Psoas muscle (tissue), 8 donors: ENCODE data around the gene MICAL3. TPM values are rescaled to one million over a fixed set of nuclear protein-coding genes. Genes with fewer than 3 reads are reported as not detected.
"Not testable (repeated sequence)": the region's sequence is repeated elsewhere in the genome, so short reads cannot be mapped to it uniquely, and the experiment has no call there.

Experiments used
- ATAC-seq, 4 donors: fragments of 200-7000 bp; cut with Tn5 transposase; one replicate each; pipeline ENCODE4 v1.9.1; 2020; ENCODE audit warnings: moderate library complexity in 3 of 4, mild to moderate bottlenecking in 2 of 4
- DNase-seq, 2 donors: peaks; one replicate each; pipeline ENCODE4 v3.0.0-alpha.2; 2020
- H3K27ac ChIP-seq: fragments of 200-600 bp; one replicate; pipeline ENCODE4 v1.8.0; 2022
- H3K27me3 ChIP-seq, 3 donors: fragments of 200-600 bp in 1 of 3; one replicate each; pipeline versions ENCODE4 v1.6.1 to v1.8.0; 2013 to 2022; ENCODE audit warnings: low read length in 2 of 3, mild to moderate bottlenecking in 2 of 3, moderate library complexity in 1 of 3; ENCODE audit not compliant: insufficient read depth in 3 of 3
- H3K36me3 ChIP-seq, 2 donors: fragments of 200-600 bp in 1 of 2; one replicate each; pipeline versions ENCODE4 v1.6.1 to v1.8.0; 2013 to 2022; ENCODE audit warnings: low read depth in 1 of 2, mild to moderate bottlenecking in 1 of 2, moderate library complexity in 1 of 2; ENCODE audit not compliant: insufficient read depth in 1 of 2
- H3K4me1 ChIP-seq: fragments of 200-600 bp; one replicate; pipeline ENCODE4 v1.8.0; 2022
- H3K4me3 ChIP-seq: fragments of 200-600 bp; one replicate; pipeline ENCODE4 v1.8.0; 2022; ENCODE audit warnings: mild to moderate bottlenecking
- H3K9me3 ChIP-seq: fragments of 200-600 bp; one replicate; pipeline ENCODE4 v1.8.0; 2022
- CTCF ChIP-seq: fragments of 200-600 bp; IDR thresholded peaks from one replicate; pipeline ENCODE4 v1.8.0; 2022; ENCODE audit warnings: antibody characterized with exemption
- whole genome bisulfite sequencing, 3 donors: extraction: QIAGEN DNeasy Blood & Tissue Kit; methylation state at CpG; one replicate each; pipeline versions ENCODE4 v1.1.6 to v1.1.7; 2013; 5-methylcytosine and 5-hydroxymethylcytosine counted together
- intact Hi-C, 2 donors: fragments of 100-400 bp; cut with DNase I; formaldehyde crosslinking; loops; one replicate each; pipeline versions ENCODE4 v1.11.0 to v1.14.2; 2022
- polyA plus RNA-seq, 3 donors: library from polyadenylated mRNA; stranded (reverse); fragments of 200-250 nt; gene quantifications; one replicate each; pipeline ENCODE4 v1.2.3, GENCODE V29; 2013
- total RNA-seq, 4 donors: library from RNA; stranded (reverse); fragmentation: NEBNext Ultra II Directional in 2 of 4; extraction: Animal tissue kit (Norgen Biotek cat#: 25700) in 2 of 4; gene quantifications; one replicate each; pipeline versions ENCODE4 v1.2.1 to v1.2.4, GENCODE V29; 2021 to 2023
- donor health status: healthy with polysubstance abuse.
- donor health status: DM: no; HTN: no; CAD: no; lungs with moderate emphysema.
- donor health status: Bipolar disorder and iron deficiency.
- donor health status: healthy.
- donor health status: DM: yes; HTN: yes; CAD: no.
- donor health status: DM: no; HTN: no; CAD: no.
- donor health status: DM: no; HTN: no; CAD: no.
- donor health status: DM: yes; HTN: yes; CAD: no.

The MICAL3 gene
- total and polyA plus RNA-seq, 7 donors = 2.1 to 38.3 (median 15.5) TPM

DNA sequence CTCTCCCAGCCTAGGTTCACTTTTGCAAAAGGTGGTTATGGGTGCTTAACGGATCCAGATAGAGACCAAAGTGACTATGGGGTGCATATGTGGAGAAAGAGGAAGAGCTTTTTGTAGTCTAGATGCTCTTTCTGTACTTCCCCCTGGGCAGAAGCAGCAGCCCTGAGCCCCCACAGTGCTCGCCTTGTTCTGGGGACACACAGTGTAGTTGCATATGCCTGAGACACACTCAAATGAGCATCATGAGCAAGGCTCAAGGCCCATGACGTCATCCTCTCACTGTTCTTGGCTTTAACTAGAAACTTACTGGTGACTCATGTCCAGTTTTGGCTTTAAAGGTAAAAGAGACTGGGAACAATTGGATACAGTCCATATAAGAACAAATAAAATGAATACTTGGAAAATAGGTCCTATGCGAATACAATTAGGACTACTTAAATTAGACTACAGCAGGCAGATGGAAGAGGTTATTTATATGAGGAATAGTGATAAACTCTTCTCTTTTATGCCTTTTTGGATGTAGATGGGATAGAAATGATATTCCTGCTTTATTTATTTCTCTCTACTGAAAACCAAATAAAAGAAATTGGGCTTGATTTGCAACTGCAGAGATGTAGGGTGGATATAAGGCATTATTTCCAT is 33.3 kb upstream of the MICAL3 start:
- DNase-seq = peak; percentile 71 to 80
- Histone ChIP-seq H3K27me3 (no peaks in the 10 kb centered on the region), H3K27ac (peak overlapping the region; percentile 84)

GRCh38 chr22:18056807-18057474 is 32.6 kb upstream of the MICAL3 start:
- peak overlapping the region; percentile 84 for H3K27ac ChIP-seq
- TF ChIP-seq CTCF = no peak
- DNase-seq (no peak), ATAC-seq (peak; percentile 18 to 62 (median 34))
- intact Hi-C loops = loop anchor here in 1 of 2 donors (5.0 kb wide), 1 partner anchor 35 kb away; the partner anchor contains the start of gene MICAL3
- no peaks in the 10 kb centered on the region for H3K27me3 ChIP-seq
- H3K4me1 ChIP-seq = peaks cover 32% of the 10 kb centered on the region
- no peaks in the 10 kb centered on the region for H3K9me3 ChIP-seq
- H3K36me3 ChIP-seq = no peaks in the 10 kb centered on the region
- peak overlapping the region; percentile 13 for H3K4me3 ChIP-seq
- 69 to 78% (median 76%) methylated on average over 10 of the region's 10 CpGs for WGBS, 3 donors

More for the DNA sequence above, 33.3 kb upstream of the MICAL3 start:
- no peaks in the 10 kb centered on the region for H3K36me3 ChIP-seq
- peak; percentile 71 to 84 (median 76) for ATAC-seq
- H3K4me3 ChIP-seq = peak overlapping the region; percentile 13
- no peaks in the 10 kb centered on the region for H3K9me3 ChIP-seq
- H3K4me1 ChIP-seq = peaks cover 32% of the 10 kb centered on the region
- 56 to 71% (median 58%) methylated on average over 4 of the region's 4 CpGs for WGBS, 3 donors
- intact Hi-C loops = loop anchor here in 1 of 2 donors (5.0 kb wide), 1 partner anchor 35 kb away; the partner anchor contains the start of gene MICAL3
- TF ChIP-seq CTCF = no peak

DNA sequence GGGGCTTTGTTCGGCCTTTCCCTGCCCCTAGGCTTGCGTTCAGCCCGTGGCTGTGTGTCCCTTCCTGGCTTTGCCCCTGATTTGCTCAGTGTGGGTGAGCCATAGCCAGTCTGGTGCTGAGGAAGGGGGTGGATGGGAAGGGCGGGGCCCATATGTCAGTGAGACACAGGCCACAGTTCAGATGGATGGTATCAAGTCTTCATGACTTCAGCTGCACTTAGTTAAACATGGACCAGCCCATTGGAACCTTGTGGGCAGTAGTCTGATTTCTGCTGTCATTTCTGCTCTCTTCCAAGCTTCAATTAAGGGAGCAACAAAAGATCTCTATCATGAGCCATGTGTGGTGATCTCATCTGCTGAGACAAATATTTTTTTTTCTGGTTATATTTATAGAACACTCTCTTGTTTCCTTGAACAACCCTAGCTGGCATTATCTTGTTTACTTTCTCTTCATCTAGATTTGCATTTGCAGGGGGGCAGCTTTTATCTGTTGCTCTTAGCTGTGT is 31.9 kb upstream of the MICAL3 start:
- Histone ChIP-seq H3K36me3 (no peaks in the 10 kb centered on the region), H3K4me1 (peaks cover 32% of the 10 kb centered on the region), H3K9me3 (no peaks in the 10 kb centered on the region), H3K27me3 (no peaks in the 10 kb centered on the region), H3K4me3 (peak overlapping the region; percentile 13), H3K27ac (peak overlapping the region; percentile 84)
- WGBS, 3 donors = 27 to 35% (median 34%) methylated on average over 4 of the region's 4 CpGs
- peak in 1 of 2 donors; percentile 28 for DNase-seq
- TF ChIP-seq CTCF = no peak
- intact Hi-C loops = loop anchor here in 1 of 2 donors (5.0 kb wide), 1 partner anchor 34 kb away; the partner anchor contains the start of gene MICAL3
- ATAC-seq = peak; percentile 76 to 90 (median 80)

DNA sequence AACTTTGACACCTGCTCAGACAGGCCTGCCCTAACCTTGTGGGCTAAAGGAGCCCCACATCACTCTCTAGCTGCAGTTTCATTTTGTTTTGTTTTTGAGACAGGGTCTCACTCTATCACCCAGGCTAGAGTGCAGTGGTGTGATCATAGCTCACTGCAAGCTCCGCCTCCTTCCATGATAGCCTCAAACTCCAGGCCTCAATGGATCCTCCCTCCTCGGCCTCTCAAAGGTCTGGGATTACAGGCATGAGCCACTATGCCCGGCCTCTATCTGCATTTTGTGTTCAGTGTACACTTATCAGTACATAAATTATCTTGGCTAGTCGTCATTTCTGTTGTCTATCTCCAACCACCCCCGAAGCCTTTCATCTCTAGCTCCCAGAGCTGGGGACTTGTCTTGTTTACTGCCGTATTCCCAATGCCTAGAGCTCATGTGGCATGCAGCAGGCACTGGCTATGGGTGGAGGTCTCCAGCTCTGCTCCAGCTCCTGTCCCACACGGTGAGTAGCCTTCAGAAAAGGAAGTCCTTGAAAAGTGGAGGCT is 31.3 kb upstream of the MICAL3 start:
- H3K27ac ChIP-seq = peak overlapping the region; percentile 84
- H3K9me3 ChIP-seq = no peaks in the 10 kb centered on the region
- no peak for DNase-seq
- H3K27me3 ChIP-seq = no peaks in the 10 kb centered on the region
- peaks cover 32% of the 10 kb centered on the region for H3K4me1 ChIP-seq
- no peak for TF ChIP-seq CTCF
- 73 to 75% (median 75%) methylated on average over 7 of the region's 7 CpGs for WGBS, 3 donors
- ATAC-seq = no peak
- H3K4me3 ChIP-seq = no peak overlapping the region
- H3K36me3 ChIP-seq = no peaks in the 10 kb centered on the region
- intact Hi-C loops = loop anchor here in 1 of 2 donors (5.0 kb wide), 1 partner anchor 33 kb away; the partner anchor contains the start of gene MICAL3

DNA sequence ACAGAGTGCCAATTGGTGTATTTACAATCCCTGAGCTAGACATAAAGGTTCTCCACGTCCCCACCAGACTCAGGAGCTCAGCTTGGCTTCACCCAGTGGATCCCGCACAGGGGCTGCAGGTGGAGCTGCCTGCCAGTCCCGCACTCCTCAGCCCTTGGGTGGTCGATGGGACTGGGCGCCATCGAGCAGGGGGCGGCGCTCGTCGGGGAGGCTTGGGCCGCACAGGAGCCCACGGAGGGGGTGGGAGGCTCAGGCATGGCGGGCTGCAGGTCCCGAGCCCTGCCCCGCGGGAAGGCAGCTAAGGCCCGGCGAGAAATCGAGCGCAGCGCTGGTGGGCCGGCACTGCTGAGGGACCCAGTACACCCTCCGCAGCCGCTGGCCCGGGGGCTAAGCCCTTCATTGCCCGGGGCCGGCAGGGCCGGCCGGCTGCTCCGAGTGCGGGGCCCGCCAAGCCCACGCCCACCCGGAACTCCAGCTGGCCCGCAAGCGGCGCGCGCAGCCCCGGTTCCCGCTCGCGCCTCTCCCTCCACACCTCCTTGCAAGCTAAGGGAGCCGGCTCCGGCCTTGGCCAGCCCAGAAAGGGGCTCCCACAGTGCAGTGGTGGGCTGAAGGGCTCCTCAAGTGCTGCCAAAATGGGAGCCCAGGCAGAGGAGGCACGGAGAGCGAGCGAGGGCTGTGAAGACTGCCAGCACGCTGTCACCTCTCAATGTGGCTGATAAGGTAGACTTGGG is 29.0 kb upstream of the MICAL3 start:
- DNase-seq, H3K27ac ChIP-seq, H3K4me3 ChIP-seq, H3K27me3 ChIP-seq, ATAC-seq, H3K36me3 ChIP-seq, H3K9me3 ChIP-seq, intact Hi-C loops: not testable (repeated sequence)
- 94 to 95% (median 94%) methylated on average over 34 to 45 of the region's 49 CpGs for WGBS, 3 donors
- H3K4me1 ChIP-seq = peaks cover 27% of the 10 kb centered on the region

DNA sequence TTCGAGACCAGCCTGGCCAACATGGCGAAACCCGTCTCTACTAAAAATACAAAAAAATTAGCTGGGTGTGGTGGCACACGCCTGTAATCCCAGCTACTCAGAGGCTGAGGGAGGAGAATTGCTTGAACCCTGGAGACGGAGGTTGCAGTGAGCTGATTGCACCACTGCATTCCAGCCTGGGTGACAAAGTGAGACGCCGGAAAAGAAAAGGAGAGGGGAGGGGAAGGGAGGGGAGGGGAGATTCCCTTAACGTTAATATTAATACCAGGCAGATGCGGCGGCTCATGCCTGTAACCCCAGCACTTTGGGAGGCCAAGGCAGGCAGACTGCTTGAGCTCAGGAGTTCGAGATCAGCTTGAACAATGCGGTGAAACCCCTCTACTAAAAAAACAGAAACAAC is 26.8 kb upstream of the MICAL3 start:
- DNase-seq, intact Hi-C loops, H3K4me3 ChIP-seq, H3K4me1 ChIP-seq, H3K9me3 ChIP-seq, ATAC-seq, H3K36me3 ChIP-seq, H3K27me3 ChIP-seq, H3K27ac ChIP-seq: not testable (repeated sequence)
- WGBS, 3 donors = 80 to 86% (median 84%) methylated on average over 10 to 12 of the region's 12 CpGs
